IMR-90 (cell line): Measurements from ENCODE around the gene EPB41L2. TPM values are rescaled to one million over a fixed set of nuclear protein-coding genes. Genes with fewer than 3 reads are reported as not detected.

Source experiments
- ATAC-seq: fragments of 200-7000 bp; cut with Tn5 transposase; 2 replicates; pipeline ENCODE4 v1.9.1; 2020; ENCODE audit warnings: low read depth, mild to moderate bottlenecking, moderate library complexity
- BruUV-seq: library from RNA; stranded (reverse); fragments of 400-500 nt; replicated peaks from 2 replicates; lab custom pipeline; 2021; lab: Mats Ljungman, UMichigan
- CTCF ChIA-PET: fragments of 300-600 bp; formaldehyde crosslinking; extraction: SDS; loops from one replicate; lab custom pipeline; 2021; ENCODE audit warnings: antibody characterized with exemption; lab: Yijun Ruan, JAX
- POLR2A ChIA-PET: fragments of 300-600 bp; sonication (Branson Sonifier 250); formaldehyde crosslinking; loops from one replicate; lab custom pipeline; 2022; ENCODE audit warnings: antibody characterized with exemption; ENCODE audit not compliant: unreplicated experiment; lab: Charles Lee
- DNase-seq: peaks from one replicate; pipeline ENCODE4 v3.0.0; 2013
- H2AFZ ChIP-seq: replicated peaks from 2 replicates; pipeline ENCODE3; 2013; ENCODE audit warnings: low read length, mild to moderate bottlenecking; ENCODE audit not compliant: poor library complexity
- H2AK5ac ChIP-seq: 2 replicates; pipeline ENCODE4 v1.6.1; 2013; ENCODE audit warnings: low read depth, low read length, inconsistent platforms
- H2AK9ac ChIP-seq: replicated peaks from 2 replicates; pipeline ENCODE3; 2013; ENCODE audit warnings: mild to moderate bottlenecking, low read depth, low read length, moderate library complexity; ENCODE audit not compliant: poor library complexity
- H2BK120ac ChIP-seq: 2 replicates; pipeline ENCODE4 v1.6.1; 2013; ENCODE audit warnings: low read depth, low read length, inconsistent platforms
- H2BK15ac ChIP-seq: 3 replicates; pipeline ENCODE4 v1.6.1; 2013; ENCODE audit warnings: low read depth, low read length, inconsistent platforms
- H2BK20ac ChIP-seq: 2 replicates; pipeline ENCODE4 v1.6.1; 2013; ENCODE audit warnings: low read depth, mild to moderate bottlenecking, inconsistent platforms, low read length, moderate library complexity
- H2BK5ac ChIP-seq: 2 replicates; pipeline ENCODE4 v1.6.1; 2013; ENCODE audit warnings: mild to moderate bottlenecking, low read depth, low read length, inconsistent platforms; ENCODE audit not compliant: poor library complexity, severe bottlenecking
- H3K14ac ChIP-seq: replicated peaks from 2 replicates; pipeline ENCODE4 v1.6.1; 2013; ENCODE audit warnings: low read depth, low read length, inconsistent platforms
- H3K18ac ChIP-seq: 2 replicates; pipeline ENCODE4 v1.6.1; 2013; ENCODE audit warnings: low read depth, low read length, control low read depth
- H3K23ac ChIP-seq: 2 replicates; pipeline ENCODE4 v1.6.1; 2013; ENCODE audit warnings: low read depth, low read length, inconsistent platforms
- H3K27ac ChIP-seq: 2 replicates; pipeline ENCODE4 v1.5.1; 2013; ENCODE audit warnings: mild to moderate bottlenecking, control low read depth, low read length; ENCODE audit not compliant: insufficient read depth
- H3K27me3 ChIP-seq: 2 replicates; pipeline ENCODE4 v1.6.1; 2013; ENCODE audit warnings: low read length; ENCODE audit not compliant: control insufficient read depth, insufficient read depth
- H3K36me3 ChIP-seq: 2 replicates; pipeline ENCODE4 v1.6.1; 2013; ENCODE audit warnings: low read length, mixed read lengths; ENCODE audit not compliant: control insufficient read depth, insufficient read depth
- H3K4ac ChIP-seq: 2 replicates; pipeline ENCODE4 v1.6.1; 2013; ENCODE audit warnings: low read depth, low read length, inconsistent platforms
- H3K4me1 ChIP-seq: 2 replicates; pipeline ENCODE4 v1.6.1; 2013; ENCODE audit warnings: low read length, mixed read lengths; ENCODE audit not compliant: control insufficient read depth, insufficient read depth
- H3K4me2 ChIP-seq: 2 replicates; pipeline ENCODE4 v1.6.1; 2013; ENCODE audit warnings: low read depth, mild to moderate bottlenecking, control low read depth, low read length, moderate library complexity
- H3K4me3 ChIP-seq: 2 replicates; pipeline ENCODE4 v1.5.1; 2013; ENCODE audit warnings: low read depth, mild to moderate bottlenecking, control low read depth, low read length, moderate library complexity; ENCODE audit not compliant: insufficient read depth
- H3K56ac ChIP-seq: 2 replicates; pipeline ENCODE4 v1.6.1; 2013; ENCODE audit warnings: low read length, inconsistent platforms; ENCODE audit not compliant: insufficient read depth; ENCODE audit errors: extremely low read depth
- H3K79me1 ChIP-seq, 2 experiments: 2 replicates each; pipeline ENCODE4 v1.6.1; 2013; ENCODE audit warnings: low read length in 2 of 2, inconsistent platforms in 1 of 2, low read depth in 1 of 2
- H3K9ac ChIP-seq: 2 replicates; pipeline ENCODE4 v1.6.1; 2013; ENCODE audit warnings: low read depth, low read length, control low read depth
- H3K9me1 ChIP-seq: 2 replicates; pipeline ENCODE4 v1.6.1; 2013; ENCODE audit warnings: low read length, inconsistent platforms; ENCODE audit not compliant: insufficient read depth
- H3K9me3 ChIP-seq: 2 replicates; pipeline ENCODE4 v1.6.1; 2013; ENCODE audit warnings: low read length; ENCODE audit not compliant: control insufficient read depth, insufficient read depth
- H4K20me1 ChIP-seq: 2 replicates; pipeline ENCODE4 v1.6.1; 2013; ENCODE audit warnings: low read length, inconsistent platforms; ENCODE audit not compliant: insufficient read depth
- H4K5ac ChIP-seq: 2 replicates; pipeline ENCODE4 v1.6.1; 2013; ENCODE audit warnings: mild to moderate bottlenecking, low read depth, low read length, control low read depth
- H4K8ac ChIP-seq, 2 experiments: 2 replicates each; pipeline ENCODE4 v1.6.1; 2013; ENCODE audit warnings: low read depth in 2 of 2, low read length in 2 of 2, control low read depth in 1 of 2, inconsistent platforms in 1 of 2
- H4K91ac ChIP-seq: 2 replicates; pipeline ENCODE4 v1.6.1; 2013; ENCODE audit warnings: low read depth, low read length, inconsistent platforms; ENCODE audit not compliant: insufficient read depth
- BHLHE40 ChIP-seq: fragments of 150-350 bp; IDR thresholded peaks from 2 replicates; pipeline ENCODE4 v1.6.1; 2016; ENCODE audit warnings: mild to moderate bottlenecking, low read depth, low read length
- CEBPB ChIP-seq: IDR thresholded peaks from 2 replicates; pipeline ENCODE4 v1.6.1; 2012; ENCODE audit warnings: low read depth, low read length, improper control_type of control experiment
- CHD1 ChIP-seq: IDR thresholded peaks from 2 replicates; pipeline ENCODE4 v1.6.1; 2012; ENCODE audit warnings: low read depth, low read length, improper control_type of control experiment
- CTCF ChIP-seq: conservative IDR thresholded peaks from 2 replicates; pipeline ENCODE4 v1.5.1; 2012; ENCODE audit warnings: mild to moderate bottlenecking, low read depth, low read length, improper control_type of control experiment
- FOS ChIP-seq: fragments of 150-350 bp; IDR thresholded peaks from 2 replicates; pipeline ENCODE4 v1.6.1; 2016; ENCODE audit warnings: low read depth, low read length
- MAFK ChIP-seq: IDR thresholded peaks from 2 replicates; pipeline ENCODE4 v1.6.1; 2012; ENCODE audit warnings: low read depth, low read length, improper control_type of control experiment
- MAZ ChIP-seq: IDR thresholded peaks from 2 replicates; pipeline ENCODE4 v1.6.1; 2012; ENCODE audit warnings: low read depth, mild to moderate bottlenecking, low read length, improper control_type of control experiment, moderate library complexity, borderline replicate concordance
- NFE2L2 ChIP-seq: fragments of 150-350 bp; IDR thresholded peaks from 2 replicates; pipeline ENCODE4 v1.6.1; 2016; ENCODE audit warnings: low read depth, mild to moderate bottlenecking, low read length
- POLR2A ChIP-seq: IDR thresholded peaks from 2 replicates; pipeline ENCODE4 v1.6.1; 2012; ENCODE audit warnings: mild to moderate bottlenecking, low read depth, low read length
- RAD21 ChIP-seq: IDR thresholded peaks from 2 replicates; pipeline ENCODE4 v1.6.1; 2012; ENCODE audit warnings: low read length, improper control_type of control experiment
- RCOR1 ChIP-seq: IDR thresholded peaks from 2 replicates; pipeline ENCODE4 v1.6.1; 2012; ENCODE audit warnings: mild to moderate bottlenecking, low read length, improper control_type of control experiment; ENCODE audit not compliant: insufficient replicate concordance
- RFX5 ChIP-seq: IDR thresholded peaks from 2 replicates; pipeline ENCODE4 v1.8.0; 2012; ENCODE audit warnings: low read depth, mild to moderate bottlenecking, low read length, moderate library complexity
- SMC3 ChIP-seq: fragments of 150-350 bp; IDR thresholded peaks from 2 replicates; pipeline ENCODE4 v1.6.1; 2016; ENCODE audit warnings: low read depth, mild to moderate bottlenecking, antibody characterized with exemption, low read length, moderate library complexity
- WGBS, 2 experiments: methylation state at CpG; one replicate each; pipeline versions ENCODE4 v1.1.5 to v1.1.7; 2013; ENCODE audit warnings: missing lambda C conversion rate in 2 of 2; ENCODE audit not compliant: insufficient read length in 1 of 2; ENCODE audit errors: extremely low coverage in 2 of 2; 5-methylcytosine and 5-hydroxymethylcytosine counted together
- dilution Hi-C: fragments of 300-500 bp; cut with HindIII; formaldehyde crosslinking; loops from one replicate; pipeline ENCODE4 v1.14.3; 2018; ENCODE audit warnings: low sequenced_read_pairs; ENCODE audit not compliant: unreplicated experiment
- in situ Hi-C: fragments of 300-500 bp; cut with MboI; formaldehyde crosslinking; loops from 3 replicates; pipeline ENCODE4 v1.14.3; 2019; ENCODE audit warnings: low sequenced_read_pairs, inconsistent platforms, mixed read lengths
- intact Hi-C: fragments of 100-400 bp; cut with micrococcal nuclease; formaldehyde crosslinking; loops from 2 replicates; pipeline ENCODE4 v1.10.0; 2022
- polyA plus RNA-seq, 3 experiments: library from polyadenylated mRNA; depleted of rRNA; stranded (reverse); fragments of >200 nt; gene quantifications; 2 replicates each; pipeline ENCODE4 v1.2.3, GENCODE V29; 2012; ENCODE audit warnings: low replicate concordance in 1 of 3
- total RNA-seq: library from RNA; depleted of rRNA; stranded (reverse); fragments of >200 nt; gene quantifications from 2 replicates; pipeline ENCODE4 v1.2.3, GENCODE V29; 2012

Gene EPB41L2
- total and polyA plus RNA-seq, 2 of the 4 experiments (the other 2 are of a cell fraction) = 85.7 to 99.8 TPM

- no peak overlapping the region for H3K27ac ChIP-seq
- no CpG with 5 or more reads among the region's 5 CpGs for WGBS, 2 experiments
- no peak overlapping the region for H2BK120ac ChIP-seq
- peaks cover 48% of the 10 kb centered on the region; the same call in 1 of the 2 replicates for H4K20me1 ChIP-seq
- H3K36me3 ChIP-seq = no peaks in the 10 kb centered on the region
- TF ChIP-seq FOS (no peak), RCOR1 (no peak), CTCF (no peak), BHLHE40 (no peak), POLR2A (no peak), RFX5 (no peak), MAFK (no peak), RAD21 (no peak), CEBPB (no peak), MAZ (no peak), CHD1 (no peak), NFE2L2 (no peak), SMC3 (no peak)
- H2AFZ ChIP-seq = no peak overlapping the region
- POLR2A ChIA-PET = no interaction called here
- no peaks in the 10 kb centered on the region for H3K9me3 ChIP-seq
- H2AK9ac ChIP-seq = no peak overlapping the region
- H3K9me1 ChIP-seq = peaks cover 17% of the 10 kb centered on the region
- DNase-seq (no peak), ATAC-seq (no peak)
- 0 out of 3 replicates have a peak overlapping the region, but pooled peaks have one; percentile 25 for H2BK15ac ChIP-seq
- H3K79me1 ChIP-seq = peaks cover 46 to 78% of the 10 kb centered on the region in 2 experiments
- no peak overlapping the region for H3K18ac ChIP-seq
- no peak overlapping the region for H3K9ac ChIP-seq
- CTCF ChIA-PET = interaction anchor here (0.6 kb wide), 1 partner anchor 955 kb away, joined by 7 read pairs; no protein-coding TSS in a partner anchor
- in situ Hi-C loops (no loop called here), dilution Hi-C loops (no loop called here), intact Hi-C loops (loop anchor here (5.0 kb wide), 1 partner anchor 58 kb away; no protein-coding TSS in a partner anchor)
- H3K56ac ChIP-seq = no peak overlapping the region
- H3K4me2 ChIP-seq = no peak overlapping the region
- H4K5ac ChIP-seq = peak overlapping the region; percentile 41; the same call in 1 of the 2 replicates
- no peak overlapping the region for H3K4ac ChIP-seq
- peaks cover 30% of the 10 kb centered on the region for H3K4me1 ChIP-seq
- BruUV-seq = no TSS peak
- H3K23ac ChIP-seq = no peak overlapping the region
- H3K14ac ChIP-seq = no peak overlapping the region
- no peak overlapping the region for H4K8ac ChIP-seq
- no peak overlapping the region for H3K4me3 ChIP-seq
- H4K91ac ChIP-seq = no peak overlapping the region
- no peak overlapping the region for H2BK20ac ChIP-seq
- peak overlapping the region; percentile 23 for H2BK5ac ChIP-seq
- no peak overlapping the region for H2AK5ac ChIP-seq
- no peaks in the 10 kb centered on the region for H3K27me3 ChIP-seq
Measured at GRCh38 chr6:130964808-130965604, 98.0 kb downstream of the EPB41L2 start.
